Transverse colon (tissue), 4 donors: ENCODE results near the gene SCN2A.

Source experiments
- CTCF ChIP-seq, 5 experiments: fragments of 200-600 bp in 3 of 5; fragments of 450-650 bp in 2 of 5; sonication (generic) in 3 of 5; IDR thresholded peaks; 1 replicate in 2 of 5; 2 replicates in 3 of 5; pipeline ENCODE4 v1.5.1; 2016 to 2017; ENCODE audit warnings: antibody characterized with exemption in 5 of 5, inconsistent platforms in 3 of 5, mild to moderate bottlenecking in 2 of 5, moderate library complexity in 1 of 5
- POLR2A ChIP-seq: fragments of 450-650 bp; IDR thresholded peaks from one replicate; pipeline ENCODE4 v1.6.1; 2016; ENCODE audit warnings: antibody characterized with exemption, mild to moderate bottlenecking, moderate library complexity
- POLR2AphosphoS5 ChIP-seq, 3 donors: sonication (generic); formaldehyde crosslinking; IDR thresholded peaks; one replicate each; pipeline ENCODE4 v1.6.1; 2016; ENCODE audit warnings: antibody characterized with exemption in 3 of 3

- TF ChIP-seq POLR2AphosphoS5 (IDR thresholded peaks at IDR 0.05) (no peak), CTCF (IDR thresholded peaks at IDR 0.05) (peak; percentile 33 to 77 (median 66)), POLR2A (no peak)
These were observed 54.5 kb downstream of the SCN2A start for GRCh38 chr2:165293440-165294420.
